SK-N-SH (cell line): ENCODE data around the gene KBTBD4.
A peak's percentile ranks its signal among the peaks of the same experiment; 100 is the strongest.

Experiments used
- FOXJ3 ChIP-seq: sonication (generic); formaldehyde crosslinking; IDR thresholded peaks from 2 replicates; pipeline ENCODE4 v1.5.1; 2020; ENCODE audit warnings: mild to moderate bottlenecking, missing genetic modification reagents
- POLR2AphosphoS5 ChIP-seq: IDR thresholded peaks from 2 replicates; pipeline ENCODE4 v1.6.1; 2012; ENCODE audit warnings: low read depth, low read length
- RCOR1 ChIP-seq: fragments of 150-350 bp; IDR thresholded peaks from 2 replicates; pipeline ENCODE4 v1.6.1; 2017; ENCODE audit warnings: antibody characterized with exemption, low read length
- RXRA ChIP-seq: IDR thresholded peaks from 2 replicates; pipeline ENCODE4 v1.4.0; 2012; ENCODE audit warnings: low read depth, mild to moderate bottlenecking, borderline replicate concordance
- TEAD4 ChIP-seq: IDR thresholded peaks from 2 replicates; pipeline ENCODE4 v1.4.0; 2012; ENCODE audit warnings: mild to moderate bottlenecking, borderline replicate concordance; ENCODE audit not compliant: insufficient read depth
- TF ChIP-seq, protein P1 (sequence below): fragments of 200-600 bp; sonication (generic); IDR thresholded peaks from 2 replicates; pipeline ENCODE4 v1.6.1; 2017; ENCODE audit warnings: antibody characterized with exemption, mild to moderate bottlenecking, moderate library complexity
- TF ChIP-seq, protein P2 (sequence below): IDR thresholded peaks from 2 replicates; pipeline ENCODE4; 2012
- TF ChIP-seq, protein P3 (sequence below): IDR thresholded peaks from 2 replicates; pipeline ENCODE4 v1.4.0; 2012; ENCODE audit warnings: low read depth
- TF ChIP-seq, protein P4 (sequence below): IDR thresholded peaks from 2 replicates; pipeline ENCODE4 v1.4.0; 2012; ENCODE audit warnings: low read depth, borderline replicate concordance

DNA sequence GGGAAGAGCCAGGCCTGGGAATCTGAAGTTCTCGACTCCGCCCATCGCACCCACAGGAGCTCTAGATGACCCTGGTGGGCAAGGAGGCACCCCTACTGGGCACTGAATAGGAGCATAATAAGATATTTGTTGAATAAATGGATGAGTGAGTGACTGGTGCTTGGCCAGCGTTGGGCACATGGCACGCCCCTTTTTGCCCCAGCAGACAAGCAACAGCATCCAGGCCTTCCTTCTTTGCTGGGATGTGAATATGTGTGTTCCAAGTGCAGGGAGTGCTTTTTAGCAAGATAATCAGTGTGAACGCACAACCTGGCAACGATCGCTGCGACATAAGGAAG, 25.4 kb downstream of the KBTBD4 start:
- TF ChIP-seq, protein P1, sequence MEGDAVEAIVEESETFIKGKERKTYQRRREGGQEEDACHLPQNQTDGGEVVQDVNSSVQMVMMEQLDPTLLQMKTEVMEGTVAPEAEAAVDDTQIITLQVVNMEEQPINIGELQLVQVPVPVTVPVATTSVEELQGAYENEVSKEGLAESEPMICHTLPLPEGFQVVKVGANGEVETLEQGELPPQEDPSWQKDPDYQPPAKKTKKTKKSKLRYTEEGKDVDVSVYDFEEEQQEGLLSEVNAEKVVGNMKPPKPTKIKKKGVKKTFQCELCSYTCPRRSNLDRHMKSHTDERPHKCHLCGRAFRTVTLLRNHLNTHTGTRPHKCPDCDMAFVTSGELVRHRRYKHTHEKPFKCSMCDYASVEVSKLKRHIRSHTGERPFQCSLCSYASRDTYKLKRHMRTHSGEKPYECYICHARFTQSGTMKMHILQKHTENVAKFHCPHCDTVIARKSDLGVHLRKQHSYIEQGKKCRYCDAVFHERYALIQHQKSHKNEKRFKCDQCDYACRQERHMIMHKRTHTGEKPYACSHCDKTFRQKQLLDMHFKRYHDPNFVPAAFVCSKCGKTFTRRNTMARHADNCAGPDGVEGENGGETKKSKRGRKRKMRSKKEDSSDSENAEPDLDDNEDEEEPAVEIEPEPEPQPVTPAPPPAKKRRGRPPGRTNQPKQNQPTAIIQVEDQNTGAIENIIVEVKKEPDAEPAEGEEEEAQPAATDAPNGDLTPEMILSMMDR = no peak
- TF ChIP-seq FOXJ3 (no peak), TEAD4 (no peak), RCOR1 (no peak), RXRA (no peak), POLR2AphosphoS5 (no peak)
- TF ChIP-seq, protein P2, sequence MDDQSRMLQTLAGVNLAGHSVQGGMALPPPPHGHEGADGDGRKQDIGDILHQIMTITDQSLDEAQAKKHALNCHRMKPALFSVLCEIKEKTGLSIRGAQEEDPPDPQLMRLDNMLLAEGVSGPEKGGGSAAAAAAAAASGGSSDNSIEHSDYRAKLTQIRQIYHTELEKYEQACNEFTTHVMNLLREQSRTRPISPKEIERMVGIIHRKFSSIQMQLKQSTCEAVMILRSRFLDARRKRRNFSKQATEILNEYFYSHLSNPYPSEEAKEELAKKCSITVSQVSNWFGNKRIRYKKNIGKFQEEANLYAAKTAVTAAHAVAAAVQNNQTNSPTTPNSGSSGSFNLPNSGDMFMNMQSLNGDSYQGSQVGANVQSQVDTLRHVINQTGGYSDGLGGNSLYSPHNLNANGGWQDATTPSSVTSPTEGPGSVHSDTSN = no peak
- TF ChIP-seq, protein P3, sequence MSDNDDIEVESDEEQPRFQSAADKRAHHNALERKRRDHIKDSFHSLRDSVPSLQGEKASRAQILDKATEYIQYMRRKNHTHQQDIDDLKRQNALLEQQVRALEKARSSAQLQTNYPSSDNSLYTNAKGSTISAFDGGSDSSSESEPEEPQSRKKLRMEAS = peak; percentile 44
- TF ChIP-seq, protein P4, sequence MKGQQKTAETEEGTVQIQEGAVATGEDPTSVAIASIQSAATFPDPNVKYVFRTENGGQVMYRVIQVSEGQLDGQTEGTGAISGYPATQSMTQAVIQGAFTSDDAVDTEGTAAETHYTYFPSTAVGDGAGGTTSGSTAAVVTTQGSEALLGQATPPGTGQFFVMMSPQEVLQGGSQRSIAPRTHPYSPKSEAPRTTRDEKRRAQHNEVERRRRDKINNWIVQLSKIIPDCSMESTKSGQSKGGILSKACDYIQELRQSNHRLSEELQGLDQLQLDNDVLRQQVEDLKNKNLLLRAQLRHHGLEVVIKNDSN = no peak
